Activated CD8-positive, alpha-beta T cell treated with anti-CD3 and anti-CD28 coated beads, Interleukin-2, amount 10 ng/mL, durations not matched to agents 7 days and 5 days (primary cell): Measurements from ENCODE around the gene CXCL16. TPM values are rescaled to one million over a fixed set of nuclear protein-coding genes. Genes with fewer than 3 reads are reported as not detected.
"Not testable (repeated sequence)": the region's sequence is repeated elsewhere in the genome, so short reads cannot be mapped to it uniquely, and the experiment has no call there.

Experiments
- ATAC-seq: fragments of 150-1000 bp; cut with Tn5 transposase; one replicate; pipeline ENCODE4 v1.10.0; 2021; ENCODE audit warnings: moderate library complexity
- CTCF ChIA-PET: fragments of 350-600 bp; sonication (Branson Sonifier 250); formaldehyde crosslinking; loops from one replicate; lab custom pipeline; 2021; ENCODE audit warnings: antibody characterized with exemption; lab: Charles Lee
- POLR2A ChIA-PET: fragments of 350-600 bp; sonication (Branson Sonifier 250); formaldehyde crosslinking; loops from one replicate; lab custom pipeline; 2021; ENCODE audit warnings: antibody characterized with exemption; lab: Charles Lee
- DNase-seq: peaks from one replicate; pipeline ENCODE4 v3.0.0-alpha.2; 2020
- H3K27ac Mint-ChIP-seq: one replicate; pipeline ENCODE4 v1.8.0; 2021; ENCODE audit warnings: mild to moderate bottlenecking, mixed read lengths
- H3K27me3 Mint-ChIP-seq: one replicate; pipeline ENCODE4 v1.8.0; 2021; ENCODE audit warnings: low read depth, mixed read lengths
- H3K36me3 Mint-ChIP-seq: one replicate; pipeline ENCODE4 v1.8.0; 2021; ENCODE audit warnings: low read depth, mixed read lengths
- H3K4me1 Mint-ChIP-seq: one replicate; pipeline ENCODE4 v1.8.0; 2021; ENCODE audit warnings: low read depth, mixed read lengths
- H3K4me3 Mint-ChIP-seq: one replicate; pipeline ENCODE4 v1.8.0; 2021; ENCODE audit warnings: mild to moderate bottlenecking, mixed read lengths
- H3K9me3 Mint-ChIP-seq: one replicate; pipeline ENCODE4 v1.8.0; 2022; ENCODE audit warnings: mixed read lengths; ENCODE audit not compliant: insufficient read depth
- total RNA-seq, 2 experiments: library from RNA; stranded (reverse); gene quantifications; one replicate each; pipeline ENCODE4 v1.2.3, GENCODE V29; 2021

CXCL16 gene
- total RNA-seq, 2 experiments from 2014 or later: 0.50 to 0.89 TPM

GRCh38 chr17:4710693-4711634, 28.8 kb downstream of the CXCL16 start:
- H3K27me3 Mint-ChIP-seq: no peaks in the 10 kb centered on the region
- ATAC-seq: peak; percentile 1
- POLR2A ChIA-PET: interaction anchor here (0.6 to 1.9 kb wide), 6 partner anchors 10 to 256 kb away, joined by 3 to 7 read pairs (median 4); partner anchors contain the start of genes RNF167, SLC25A11 and SPAG7

GRCh38 chr17:4709794-4710692, 29.7 kb downstream of the CXCL16 start, which contains the start of gene ARRB2:
Gene ARRB2 (plus strand): TSS chr17:4710632. CDS start chr17:4710722, 90 bp downstream.
- Mint-ChIP-seq H3K4me3 (peak within 1 kb of the TSS; percentile 94), H3K36me3 (peaks cover 39% of the 10 kb centered on the region), H3K27ac (peak within 1 kb of the TSS; percentile 96), H3K27me3 (no peaks in the 10 kb centered on the region), H3K9me3 (no peaks in the 10 kb centered on the region), H3K4me1 (peaks cover 66% of the 10 kb centered on the region)
- ChIA-PET POLR2A (interaction anchor here (0.7 to 1.4 kb wide), 6 partner anchors 9 to 257 kb away, joined by 3 to 6 read pairs (median 3); partner anchors contain the start of genes PSMB6, RNF167, SLC25A11 and SPAG7), CTCF (interaction anchor here (0.6 to 5.6 kb wide), 23 partner anchors 9 to 200 kb away, joined by 3 to 37 read pairs (median 4); partner anchors contain the start of genes CHRNE, GLTPD2, MED11 and PSMB6)
- DNase-seq (peak; percentile 100), ATAC-seq (peak; percentile 87)

More at GRCh38 chr17:4710693-4711634, 28.8 kb downstream of the CXCL16 start:
- Mint-ChIP-seq H3K9me3 (no peaks in the 10 kb centered on the region), H3K27ac (peak overlapping the region; percentile 96), H3K4me3 (peak overlapping the region; percentile 94), H3K4me1 (peaks cover 68% of the 10 kb centered on the region), H3K36me3 (peaks cover 45% of the 10 kb centered on the region)
- CTCF ChIA-PET: interaction anchor here (0.6 to 5.6 kb wide), 20 partner anchors 14 to 199 kb away, joined by 3 to 37 read pairs (median 4); partner anchors contain the start of genes CHRNE, GLTPD2, MED11 and PSMB6
- DNase-seq: peak; percentile 70

- no peaks in the 10 kb centered on the region for H3K9me3 Mint-ChIP-seq
- H3K27me3 Mint-ChIP-seq: no peaks in the 10 kb centered on the region
- ATAC-seq (no peak), DNase-seq (peak; percentile 84)
- H3K27ac Mint-ChIP-seq: peak overlapping the region; percentile 81
- POLR2A ChIA-PET: interaction anchor here (0.6 to 1.1 kb wide), 5 partner anchors 16 to 87 kb away, joined by 3 to 4 read pairs (median 4); partner anchors contain the start of gene PSMB6
- H3K4me3 Mint-ChIP-seq: peak overlapping the region; percentile 52
- H3K36me3 Mint-ChIP-seq: peaks cover 37% of the 10 kb centered on the region
- peaks cover 61% of the 10 kb centered on the region for H3K4me1 Mint-ChIP-seq
- CTCF ChIA-PET: interaction anchor here (0.6 to 5.6 kb wide), 6 partner anchors 81 to 308 kb away, joined by 3 to 37 read pairs (median 4); partner anchors contain the start of genes C17orf107, CHRNE and GLTPD2
These were observed 31.3 kb downstream of the CXCL16 start for GRCh38 chr17:4708436-4708835.

- ATAC-seq (no peak), DNase-seq (no peak)
- Mint-ChIP-seq H3K27ac (peak overlapping the region; percentile 3), H3K4me1 (peaks cover 65% of the 10 kb centered on the region), H3K9me3 (no peaks in the 10 kb centered on the region), H3K36me3 (peaks cover 26% of the 10 kb centered on the region), H3K4me3 (peak overlapping the region; percentile 27), H3K27me3 (no peaks in the 10 kb centered on the region)
- ChIA-PET POLR2A (no interaction called here), CTCF (interaction anchor here (1.1 to 1.6 kb wide), 2 partner anchors 84 to 139 kb away, joined by 4 to 5 read pairs; no protein-coding TSS in a partner anchor)
These were observed 33.6 kb downstream of the CXCL16 start for GRCh38 chr17:4706121-4706520.

GRCh38 chr17:4704991-4705390, 34.7 kb downstream of the CXCL16 start:
- ATAC-seq (no peak), DNase-seq (no peak)
- H3K4me3 Mint-ChIP-seq: peak overlapping the region; percentile 88
- POLR2A ChIA-PET: no interaction called here
- CTCF ChIA-PET: no interaction called here
- H3K4me1 Mint-ChIP-seq: peaks cover 65% of the 10 kb centered on the region
- peak overlapping the region; percentile 99 for H3K27ac Mint-ChIP-seq
- no peaks in the 10 kb centered on the region for H3K27me3 Mint-ChIP-seq
- H3K36me3 Mint-ChIP-seq: peaks cover 25% of the 10 kb centered on the region
- no peaks in the 10 kb centered on the region for H3K9me3 Mint-ChIP-seq

- Mint-ChIP-seq H3K4me3 (peak overlapping the region; percentile 88), H3K4me1 (peaks cover 61% of the 10 kb centered on the region), H3K27ac (peak overlapping the region; percentile 99), H3K36me3 (peaks cover 25% of the 10 kb centered on the region)
- H3K27me3 Mint-ChIP-seq, POLR2A ChIA-PET, CTCF ChIA-PET, ATAC-seq, DNase-seq, H3K9me3 Mint-ChIP-seq: not testable (repeated sequence)
These were observed 35.2 kb downstream of the CXCL16 start for GRCh38 chr17:4704574-4704907.

- peak overlapping the region; percentile 99 for H3K27ac Mint-ChIP-seq
- no peak for ATAC-seq
- ChIA-PET CTCF (interaction anchor here (1.0 to 2.1 kb wide), 5 partner anchors 11 to 277 kb away, joined by 3 to 6 read pairs (median 5); no protein-coding TSS in a partner anchor), POLR2A (interaction anchor here (0.9 to 1.6 kb wide), 9 partner anchors 9 to 196 kb away, joined by 3 to 9 read pairs (median 4); partner anchors contain the start of genes C17orf107, GLTPD2, MED11 and PLD2)
- H3K27me3 Mint-ChIP-seq: no peaks in the 10 kb centered on the region
- H3K36me3 Mint-ChIP-seq: peaks cover 21% of the 10 kb centered on the region
- no peak for DNase-seq
- peaks cover 56% of the 10 kb centered on the region for H3K4me1 Mint-ChIP-seq
- peak overlapping the region; percentile 88 for H3K4me3 Mint-ChIP-seq
- H3K9me3 Mint-ChIP-seq: no peaks in the 10 kb centered on the region
These were observed 36.4 kb downstream of the CXCL16 start for GRCh38 chr17:4703330-4703691.

- Mint-ChIP-seq H3K36me3 (peaks cover 28% of the 10 kb centered on the region), H3K27ac (no peak overlapping the region), H3K9me3 (no peaks in the 10 kb centered on the region), H3K4me3 (no peak overlapping the region), H3K27me3 (no peaks in the 10 kb centered on the region), H3K4me1 (peaks cover 54% of the 10 kb centered on the region)
- ChIA-PET POLR2A (interaction anchor here (0.7 kb wide), 1 partner anchor 9 kb away, joined by 3 read pairs; the partner anchor contains the start of gene ARRB2), CTCF (interaction anchor here (0.8 to 1.3 kb wide), 2 partner anchors 9 to 89 kb away, joined by 4 read pairs; partner anchors contain the start of gene ARRB2)
- ATAC-seq (no peak), DNase-seq (no peak)
These were observed 38.6 kb downstream of the CXCL16 start for GRCh38 chr17:4701116-4701515.

- H3K9me3 Mint-ChIP-seq, H3K4me3 Mint-ChIP-seq, ATAC-seq, H3K27ac Mint-ChIP-seq, H3K27me3 Mint-ChIP-seq, CTCF ChIA-PET, POLR2A ChIA-PET, DNase-seq: not testable (repeated sequence)
- Mint-ChIP-seq H3K4me1 (peaks cover 46% of the 10 kb centered on the region), H3K36me3 (peaks cover 22% of the 10 kb centered on the region)
These were observed 40.2 kb downstream of the CXCL16 start for GRCh38 chr17:4699401-4700056.

- Mint-ChIP-seq H3K4me1 (peaks cover 23% of the 10 kb centered on the region), H3K4me3 (peak overlapping the region; percentile 17), H3K36me3 (peaks cover 33% of the 10 kb centered on the region), H3K27ac (peak overlapping the region; percentile 77), H3K9me3 (no peaks in the 10 kb centered on the region), H3K27me3 (no peaks in the 10 kb centered on the region)
- CTCF ChIA-PET: interaction anchor here (0.9 to 1.0 kb wide), 2 partner anchors 14 to 207 kb away, joined by 3 read pairs; partner anchors contain the start of genes ARRB2 and CHRNE
- ATAC-seq (peak; percentile 80), DNase-seq (no peak)
- POLR2A ChIA-PET: no interaction called here
These were observed 43.3 kb downstream of the CXCL16 start for GRCh38 chr17:4696437-4696805.
